Nephron (organoid): ENCODE data around the gene MAEL.

Experiments used
- H3K27ac Mint-ChIP-seq, 3 experiments: 2 replicates each; pipeline ENCODE4 v1.8.0; 2020; ENCODE audit warnings: mixed read lengths in 3 of 3, mild to moderate bottlenecking in 2 of 3, moderate library complexity in 1 of 3
- H3K27me3 Mint-ChIP-seq: 2 replicates; pipeline ENCODE4 v1.8.0; 2021; ENCODE audit warnings: low read depth, mild to moderate bottlenecking, moderate library complexity, mixed read lengths
- H3K36me3 Mint-ChIP-seq: 2 replicates; pipeline ENCODE4 v1.8.0; 2020; ENCODE audit warnings: low read depth, mixed read lengths
- H3K4me1 Mint-ChIP-seq: 2 replicates; pipeline ENCODE4 v1.8.0; 2020; ENCODE audit warnings: mixed read lengths
- H3K4me3 Mint-ChIP-seq, 3 experiments: 2 replicates each; pipeline ENCODE4 v1.8.0; 2020; ENCODE audit warnings: mild to moderate bottlenecking in 3 of 3, mixed read lengths in 3 of 3, moderate library complexity in 2 of 3
- H3K9me3 Mint-ChIP-seq: 2 replicates; pipeline ENCODE4 v1.8.0; 2020; ENCODE audit warnings: mixed read lengths
- CTCF ChIP-seq, 3 experiments: fragments of 200-600 bp; sonication (generic); IDR thresholded peaks; one replicate each; pipeline ENCODE4 v1.5.0; 2021; ENCODE audit warnings: antibody characterized with exemption in 3 of 3; ENCODE audit not compliant: unreplicated experiment in 3 of 3

The MAEL gene

GRCh38 chr1:166956872-166957271 lies 32.2 kb upstream of the MAEL start:
- no peak for TF ChIP-seq CTCF (IDR thresholded peaks at IDR 0.05; ENCODE audit: unreplicated experiment in 3 of 3)
- no peaks in the 10 kb centered on the region for H3K27me3 Mint-ChIP-seq
- H3K4me1 Mint-ChIP-seq = peaks cover 6% of the 10 kb centered on the region
- no peak overlapping the region for H3K4me3 Mint-ChIP-seq
- H3K27ac Mint-ChIP-seq = no peak overlapping the region
- H3K9me3 Mint-ChIP-seq = no peaks in the 10 kb centered on the region
- no peaks in the 10 kb centered on the region for H3K36me3 Mint-ChIP-seq

GRCh38 chr1:166960858-166961474 lies 28.1 kb upstream of the MAEL start:
- Mint-ChIP-seq H3K4me1 (no peaks in the 10 kb centered on the region), H3K4me3 (no peak overlapping the region), H3K9me3 (no peaks in the 10 kb centered on the region), H3K36me3 (no peaks in the 10 kb centered on the region), H3K27ac (peak overlapping the region in 2 of 3 experiments; percentile 22 to 63), H3K27me3 (peaks cover 9% of the 10 kb centered on the region)
- TF ChIP-seq CTCF (IDR thresholded peaks at IDR 0.05; ENCODE audit: unreplicated experiment in 3 of 3) = no peak

- Mint-ChIP-seq H3K27ac (no peak overlapping the region), H3K9me3 (no peaks in the 10 kb centered on the region), H3K27me3 (peaks cover 55% of the 10 kb centered on the region), H3K4me3 (no peak overlapping the region), H3K4me1 (peaks cover 7% of the 10 kb centered on the region), H3K36me3 (no peaks in the 10 kb centered on the region)
- no peak for TF ChIP-seq CTCF (IDR thresholded peaks at IDR 0.05; ENCODE audit: unreplicated experiment in 3 of 3)
Observed at GRCh38 chr1:166969074-166969677, 19.9 kb upstream of the MAEL start.

GRCh38 chr1:166971252-166971651 lies 17.8 kb upstream of the MAEL start:
- Mint-ChIP-seq H3K9me3 (no peaks in the 10 kb centered on the region), H3K4me1 (peaks cover 19% of the 10 kb centered on the region), H3K4me3 (no peak overlapping the region), H3K36me3 (no peaks in the 10 kb centered on the region), H3K27me3 (peaks cover 67% of the 10 kb centered on the region), H3K27ac (no peak overlapping the region)
- no peak for TF ChIP-seq CTCF (IDR thresholded peaks at IDR 0.05; ENCODE audit: unreplicated experiment in 3 of 3)

- H3K9me3 Mint-ChIP-seq = no peaks in the 10 kb centered on the region
- H3K27me3 Mint-ChIP-seq = peaks cover 71% of the 10 kb centered on the region
- H3K4me1 Mint-ChIP-seq = peaks cover 19% of the 10 kb centered on the region
- TF ChIP-seq CTCF (IDR thresholded peaks at IDR 0.05; ENCODE audit: unreplicated experiment in 3 of 3) = no peak
- no peaks in the 10 kb centered on the region for H3K36me3 Mint-ChIP-seq
- H3K4me3 Mint-ChIP-seq = peak overlapping the region; percentile 38 to 55 (median 48)
- peak overlapping the region in 2 of 3 experiments; percentile 41 to 65 for H3K27ac Mint-ChIP-seq
Observed at GRCh38 chr1:166972193-166972592, 16.9 kb upstream of the MAEL start.

GRCh38 chr1:166972826-166973225 lies 16.3 kb upstream of the MAEL start:
- Mint-ChIP-seq H3K36me3 (no peaks in the 10 kb centered on the region), H3K4me3 (peak overlapping the region; percentile 13 to 55 (median 48)), H3K27me3 (peaks cover 76% of the 10 kb centered on the region), H3K4me1 (peaks cover 19% of the 10 kb centered on the region), H3K27ac (peak overlapping the region in 2 of 3 experiments; percentile 41 to 65), H3K9me3 (no peaks in the 10 kb centered on the region)
- no peak for TF ChIP-seq CTCF (IDR thresholded peaks at IDR 0.05; ENCODE audit: unreplicated experiment in 3 of 3)
